Measurements from ENCODE around the gene NEURL1.

DNA sequence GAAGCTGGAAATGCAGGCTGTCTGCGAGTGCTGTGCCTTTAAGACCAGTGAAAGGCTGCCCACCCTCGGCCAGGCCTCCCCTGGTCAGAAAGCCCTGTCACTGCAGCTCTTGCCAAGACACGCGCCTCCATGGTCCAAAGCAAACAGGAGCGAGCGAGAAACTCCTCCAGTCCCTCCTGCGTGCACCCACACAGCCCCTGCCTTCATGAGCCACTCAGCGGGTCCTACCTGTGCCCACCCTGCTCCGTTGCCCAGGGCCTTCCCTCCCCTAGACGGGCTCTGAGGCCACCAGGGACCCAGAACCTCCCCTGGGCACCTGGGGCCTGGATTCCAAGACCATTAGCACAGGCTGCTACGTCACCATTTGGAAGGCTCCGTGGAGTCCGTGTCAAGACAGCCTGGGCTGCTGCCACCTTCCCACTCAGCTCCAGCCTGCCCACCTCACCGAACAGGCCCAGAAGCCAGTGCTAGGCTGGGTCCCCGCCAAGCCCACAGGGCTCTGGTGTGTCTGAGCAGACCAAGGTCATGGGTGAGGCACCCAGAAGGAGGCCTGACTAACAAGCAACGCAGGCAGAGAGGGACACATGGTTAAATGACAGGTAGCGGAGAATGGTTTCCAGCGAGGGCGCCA lies 144.5 kb downstream of the NEURL1 start:
- TF ChIP-seq, protein P1, sequence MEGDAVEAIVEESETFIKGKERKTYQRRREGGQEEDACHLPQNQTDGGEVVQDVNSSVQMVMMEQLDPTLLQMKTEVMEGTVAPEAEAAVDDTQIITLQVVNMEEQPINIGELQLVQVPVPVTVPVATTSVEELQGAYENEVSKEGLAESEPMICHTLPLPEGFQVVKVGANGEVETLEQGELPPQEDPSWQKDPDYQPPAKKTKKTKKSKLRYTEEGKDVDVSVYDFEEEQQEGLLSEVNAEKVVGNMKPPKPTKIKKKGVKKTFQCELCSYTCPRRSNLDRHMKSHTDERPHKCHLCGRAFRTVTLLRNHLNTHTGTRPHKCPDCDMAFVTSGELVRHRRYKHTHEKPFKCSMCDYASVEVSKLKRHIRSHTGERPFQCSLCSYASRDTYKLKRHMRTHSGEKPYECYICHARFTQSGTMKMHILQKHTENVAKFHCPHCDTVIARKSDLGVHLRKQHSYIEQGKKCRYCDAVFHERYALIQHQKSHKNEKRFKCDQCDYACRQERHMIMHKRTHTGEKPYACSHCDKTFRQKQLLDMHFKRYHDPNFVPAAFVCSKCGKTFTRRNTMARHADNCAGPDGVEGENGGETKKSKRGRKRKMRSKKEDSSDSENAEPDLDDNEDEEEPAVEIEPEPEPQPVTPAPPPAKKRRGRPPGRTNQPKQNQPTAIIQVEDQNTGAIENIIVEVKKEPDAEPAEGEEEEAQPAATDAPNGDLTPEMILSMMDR (IDR thresholded peaks at IDR 0.05): no peak
- TF ChIP-seq SIN3A (IDR thresholded peaks at IDR 0.05; ENCODE audit: borderline replicate concordance, insufficient read depth, low read depth, low read length) (no peak), POLR2AphosphoS5 (IDR thresholded peaks at IDR 0.05; ENCODE audit: low read depth, low read length) (no peak), TCF7L2 (IDR thresholded peaks at IDR 0.05; ENCODE audit: low read depth, low read length) (no peak)
- TF ChIP-seq, protein P2, sequence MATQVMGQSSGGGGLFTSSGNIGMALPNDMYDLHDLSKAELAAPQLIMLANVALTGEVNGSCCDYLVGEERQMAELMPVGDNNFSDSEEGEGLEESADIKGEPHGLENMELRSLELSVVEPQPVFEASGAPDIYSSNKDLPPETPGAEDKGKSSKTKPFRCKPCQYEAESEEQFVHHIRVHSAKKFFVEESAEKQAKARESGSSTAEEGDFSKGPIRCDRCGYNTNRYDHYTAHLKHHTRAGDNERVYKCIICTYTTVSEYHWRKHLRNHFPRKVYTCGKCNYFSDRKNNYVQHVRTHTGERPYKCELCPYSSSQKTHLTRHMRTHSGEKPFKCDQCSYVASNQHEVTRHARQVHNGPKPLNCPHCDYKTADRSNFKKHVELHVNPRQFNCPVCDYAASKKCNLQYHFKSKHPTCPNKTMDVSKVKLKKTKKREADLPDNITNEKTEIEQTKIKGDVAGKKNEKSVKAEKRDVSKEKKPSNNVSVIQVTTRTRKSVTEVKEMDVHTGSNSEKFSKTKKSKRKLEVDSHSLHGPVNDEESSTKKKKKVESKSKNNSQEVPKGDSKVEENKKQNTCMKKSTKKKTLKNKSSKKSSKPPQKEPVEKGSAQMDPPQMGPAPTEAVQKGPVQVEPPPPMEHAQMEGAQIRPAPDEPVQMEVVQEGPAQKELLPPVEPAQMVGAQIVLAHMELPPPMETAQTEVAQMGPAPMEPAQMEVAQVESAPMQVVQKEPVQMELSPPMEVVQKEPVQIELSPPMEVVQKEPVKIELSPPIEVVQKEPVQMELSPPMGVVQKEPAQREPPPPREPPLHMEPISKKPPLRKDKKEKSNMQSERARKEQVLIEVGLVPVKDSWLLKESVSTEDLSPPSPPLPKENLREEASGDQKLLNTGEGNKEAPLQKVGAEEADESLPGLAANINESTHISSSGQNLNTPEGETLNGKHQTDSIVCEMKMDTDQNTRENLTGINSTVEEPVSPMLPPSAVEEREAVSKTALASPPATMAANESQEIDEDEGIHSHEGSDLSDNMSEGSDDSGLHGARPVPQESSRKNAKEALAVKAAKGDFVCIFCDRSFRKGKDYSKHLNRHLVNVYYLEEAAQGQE (IDR thresholded peaks at IDR 0.05; ENCODE audit: insufficient read depth in 1 of 2, low read depth in 2 of 2, low read length in 1 of 2): no peak
